H9 (cell line): Measurements from ENCODE around the gene HLA-DQA1. TPM values are rescaled to one million over a fixed set of nuclear protein-coding genes. Genes with fewer than 3 reads are reported as not detected.

Experiments
- DNase-seq: peaks from one replicate; pipeline ENCODE4 v3.0.0-alpha.2; 2017
- H2AFZ ChIP-seq: one replicate; pipeline ENCODE4 v1.6.1; 2013; ENCODE audit warnings: mild to moderate bottlenecking, low read length, control low read depth, moderate library complexity
- H2AK5ac ChIP-seq: 2 replicates; pipeline ENCODE4 v1.6.1; 2013; ENCODE audit warnings: low read length, control low read depth, mixed read lengths; ENCODE audit not compliant: insufficient read length
- H2BK120ac ChIP-seq: one replicate; pipeline ENCODE4 v1.6.1; 2013; ENCODE audit warnings: low read depth, mild to moderate bottlenecking, low read length, control low read depth, inconsistent platforms; ENCODE audit not compliant: poor library complexity, severe bottlenecking
- H2BK12ac ChIP-seq: 2 replicates; pipeline ENCODE4 v1.6.1; 2013; ENCODE audit warnings: low read length, control low read depth, mixed read lengths, low read depth; ENCODE audit not compliant: insufficient read length
- H2BK15ac ChIP-seq: 2 replicates; pipeline ENCODE4 v1.6.1; 2013; ENCODE audit warnings: low read depth, low read length, control low read depth
- H2BK20ac ChIP-seq: one replicate; pipeline ENCODE4 v1.6.1; 2013; ENCODE audit warnings: low read depth, mild to moderate bottlenecking, low read length, control low read depth, inconsistent platforms; ENCODE audit not compliant: poor library complexity, severe bottlenecking
- H2BK5ac ChIP-seq: 2 replicates; pipeline ENCODE4 v1.6.1; 2013; ENCODE audit warnings: low read length, control low read depth, mixed read lengths; ENCODE audit not compliant: insufficient read length
- H3K14ac ChIP-seq: 2 replicates; pipeline ENCODE4 v1.6.1; 2013; ENCODE audit warnings: low read length, control low read depth; ENCODE audit not compliant: insufficient read depth
- H3K18ac ChIP-seq: 2 replicates; pipeline ENCODE4 v1.6.1; 2013; ENCODE audit warnings: low read depth, mild to moderate bottlenecking, mixed read lengths, low read length, control low read depth; ENCODE audit not compliant: insufficient read length
- H3K23ac ChIP-seq: 2 replicates; pipeline ENCODE4 v1.6.1; 2013; ENCODE audit warnings: low read length, control low read depth, mixed read lengths, low read depth; ENCODE audit not compliant: insufficient read length
- H3K23me2 ChIP-seq: 2 replicates; pipeline ENCODE4 v1.6.1; 2013; ENCODE audit warnings: low read depth, mild to moderate bottlenecking, mixed read lengths, low read length, control low read depth; ENCODE audit not compliant: insufficient read length, poor library complexity, severe bottlenecking
- H3K27ac ChIP-seq: 2 replicates; pipeline ENCODE4 v1.5.1; 2013; ENCODE audit warnings: low read length, control low read depth, mixed read lengths, low read depth; ENCODE audit not compliant: insufficient read length
- H3K27me3 ChIP-seq: 2 replicates; pipeline ENCODE4 v1.6.1; 2013; ENCODE audit warnings: low read length, control low read depth, inconsistent platforms; ENCODE audit not compliant: insufficient read depth
- H3K4ac ChIP-seq: 2 replicates; pipeline ENCODE4 v1.6.1; 2013; ENCODE audit warnings: low read depth, mild to moderate bottlenecking, control low read depth, inconsistent platforms, low read length, moderate library complexity
- H3K4me1 ChIP-seq: 2 replicates; pipeline ENCODE4 v1.6.1; 2013; ENCODE audit warnings: low read length, control low read depth, inconsistent platforms; ENCODE audit not compliant: insufficient read depth
- H3K4me2 ChIP-seq: 2 replicates; pipeline ENCODE4 v1.6.1; 2013; ENCODE audit warnings: low read length, control low read depth, mixed read lengths; ENCODE audit not compliant: insufficient read length, insufficient read depth
- H3K56ac ChIP-seq: 2 replicates; pipeline ENCODE4 v1.6.1; 2013; ENCODE audit warnings: low read depth, mild to moderate bottlenecking, mixed read lengths, low read length, control low read depth; ENCODE audit not compliant: insufficient read length
- H3K79me1 ChIP-seq: 2 replicates; pipeline ENCODE4 v1.6.1; 2013; ENCODE audit warnings: low read depth, mild to moderate bottlenecking, moderate library complexity, low read length, control low read depth, inconsistent platforms; ENCODE audit not compliant: insufficient read depth, poor library complexity, severe bottlenecking
- H3K79me2 ChIP-seq: 2 replicates; pipeline ENCODE4 v1.6.1; 2013; ENCODE audit warnings: low read length, control low read depth, inconsistent platforms; ENCODE audit not compliant: insufficient read depth
- H3K9ac ChIP-seq: 2 replicates; pipeline ENCODE4 v1.6.1; 2013; ENCODE audit warnings: low read length, control low read depth, mixed read lengths; ENCODE audit not compliant: insufficient read length; ENCODE audit errors: extremely low read depth
- H3K9me3 ChIP-seq: one replicate; pipeline ENCODE4 v1.6.1; 2013; ENCODE audit warnings: low read depth, low read length, inconsistent platforms; ENCODE audit not compliant: control insufficient read depth
- H3T11ph ChIP-seq: one replicate; pipeline ENCODE4 v1.6.1; 2013; ENCODE audit warnings: mild to moderate bottlenecking, low read length, control low read depth, inconsistent platforms
- H4K20me1 ChIP-seq: one replicate; pipeline ENCODE4 v1.6.1; 2013; ENCODE audit not compliant: control insufficient read depth, insufficient read length, insufficient read depth
- H4K5ac ChIP-seq: 2 replicates; pipeline ENCODE4 v1.6.1; 2013; ENCODE audit warnings: low read depth, mild to moderate bottlenecking, mixed read lengths, low read length, control low read depth; ENCODE audit not compliant: insufficient read length
- H4K8ac ChIP-seq: replicated peaks from 2 replicates; pipeline ENCODE4 v1.6.1; 2013; ENCODE audit warnings: low read length, control low read depth, mixed read lengths, low read depth; ENCODE audit not compliant: insufficient read length
- H4K91ac ChIP-seq: 2 replicates; pipeline ENCODE4 v1.6.1; 2013; ENCODE audit warnings: low read depth, mild to moderate bottlenecking, moderate library complexity, mixed read lengths, low read length, control low read depth; ENCODE audit not compliant: insufficient read length
- H3K27ac Mint-ChIP-seq, 3 experiments: 2 replicates in 2 of 3; 3 replicates in 1 of 3; pipeline ENCODE4 v1.8.0; 2020 to 2021; ENCODE audit warnings: mixed read lengths in 3 of 3, mild to moderate bottlenecking in 1 of 3, moderate library complexity in 1 of 3
- H3K27me3 Mint-ChIP-seq: 2 replicates; pipeline ENCODE4 v1.8.0; 2021; ENCODE audit warnings: low read depth, mild to moderate bottlenecking, moderate library complexity, mixed read lengths
- H3K36me3 Mint-ChIP-seq, 3 experiments: 2 replicates in 2 of 3; 3 replicates in 1 of 3; pipeline ENCODE4 v1.8.0; 2020 to 2021; ENCODE audit warnings: low read depth in 3 of 3, mixed read lengths in 3 of 3; ENCODE audit not compliant: insufficient read depth in 1 of 3
- H3K4me1 Mint-ChIP-seq, 2 experiments: 2 replicates each; pipeline ENCODE4 v1.8.0; 2020; ENCODE audit warnings: mixed read lengths in 2 of 2
- H3K4me3 Mint-ChIP-seq, 2 experiments: 2 replicates in 1 of 2; 3 replicates in 1 of 2; pipeline ENCODE4 v1.8.0; 2020 to 2021; ENCODE audit warnings: mild to moderate bottlenecking in 2 of 2, mixed read lengths in 2 of 2, moderate library complexity in 1 of 2
- H3K9me3 Mint-ChIP-seq, 2 experiments: 2 replicates in 1 of 2; 3 replicates in 1 of 2; pipeline ENCODE4 v1.8.0; 2020; ENCODE audit warnings: mild to moderate bottlenecking in 2 of 2, mixed read lengths in 2 of 2, moderate library complexity in 1 of 2
- WGBS: extraction: QIAGEN DNeasy Blood & Tissue Kit; methylation state at CpG from one replicate; pipeline ENCODE4 v1.1.7; 2013; ENCODE audit warnings: missing lambda C conversion rate, low lambda C conversion rate, mixed read lengths; ENCODE audit not compliant: insufficient read length; ENCODE audit errors: extremely low coverage; 5-methylcytosine and 5-hydroxymethylcytosine counted together
- total RNA-seq: library from RNA; stranded (reverse); gene quantifications from 2 replicates; pipeline ENCODE4 v1.2.1, GENCODE V29; 2021
- TF ChIP-seq, protein P1 (sequence below): fragments of 200-600 bp; sonication (generic); conservative IDR thresholded peaks from 3 replicates; pipeline ENCODE4 v1.8.0; 2021; ENCODE audit warnings: antibody characterized with exemption, mild to moderate bottlenecking

The HLA-DQA1 gene
- total RNA-seq, 1 experiment from 2014 or later, result 1.7 TPM

DNA sequence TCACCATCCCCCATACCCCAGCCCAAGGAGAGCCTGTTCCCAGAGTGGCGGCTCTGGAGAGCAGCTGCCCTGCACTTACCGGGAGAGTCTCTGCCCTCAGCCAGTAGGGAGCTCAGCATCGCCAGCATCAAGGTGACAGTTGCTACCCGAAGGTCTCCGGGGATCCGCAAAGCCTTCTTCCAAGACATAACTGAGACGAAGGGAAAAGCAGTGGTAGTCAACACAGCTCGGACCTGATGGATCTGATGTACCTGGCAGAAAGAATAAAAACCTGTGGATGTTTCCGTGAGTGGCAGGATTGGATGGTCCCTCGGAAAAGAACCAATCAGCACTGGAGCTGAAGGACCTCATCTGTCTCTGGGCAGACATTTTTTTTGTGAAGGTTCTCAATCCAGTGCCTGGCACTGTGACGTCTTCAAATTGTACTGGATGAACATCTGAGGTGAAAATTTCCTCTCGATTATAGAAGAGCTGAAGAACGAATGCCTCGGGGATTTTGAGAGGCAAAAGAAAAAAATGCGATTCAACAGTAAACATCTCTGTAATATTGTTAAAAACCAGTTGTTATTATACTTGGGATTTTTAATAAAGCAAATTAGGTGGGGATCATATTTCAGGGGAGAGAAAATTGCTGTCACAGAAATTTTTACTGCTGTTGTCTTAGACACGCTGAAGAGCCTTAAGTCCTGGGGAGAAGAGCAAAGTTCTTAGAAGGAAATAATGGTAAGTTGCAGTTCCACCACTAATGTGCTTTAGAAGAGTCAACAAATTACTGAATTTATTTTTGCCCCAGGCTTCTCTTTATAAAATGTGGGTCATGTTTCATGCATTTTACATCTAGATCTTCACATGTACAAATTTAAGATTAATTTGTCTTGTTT lies 29.5 kb downstream of the HLA-DQA1 start, which contains the start of gene HLA-DQB1:
TSS of gene HLA-DQB1 (minus strand) at position 238 of the 881 bp plus-strand sequence. CDS start at position 188, 50 bp downstream.
- H3K9ac ChIP-seq, result no peak within 1 kb of the TSS
- H2BK20ac ChIP-seq, result no peak within 1 kb of the TSS
- no peaks in the 10 kb centered on the region for H3K23me2 ChIP-seq
- no peak within 1 kb of the TSS for H4K8ac ChIP-seq
- H3K18ac ChIP-seq, result no peak within 1 kb of the TSS
- no CpG with 5 or more reads among the region's 16 CpGs for WGBS
- no peak within 1 kb of the TSS for H3K27ac ChIP-seq
- H4K91ac ChIP-seq, result no peak within 1 kb of the TSS
- Mint-ChIP-seq H3K27ac (peak within 1 kb of the TSS in 1 of 3 experiments; percentile 87; a peak in 4 of 7 replicates), H3K27me3 (peaks cover 22% of the 10 kb centered on the region), H3K36me3 (peaks cover 12 to 21% (median 16%) of the 10 kb centered on the region in 3 experiments), H3K9me3 (peaks cover 4% of the 10 kb centered on the region in 2 experiments; a peak in 4 of 5 replicates), H3K4me3 (peak within 1 kb of the TSS; percentile 88 to 89), H3K4me1 (peaks cover 29 to 39% of the 10 kb centered on the region in 2 experiments)
- no peak within 1 kb of the TSS for H2BK5ac ChIP-seq
- peak within 1 kb of the TSS; percentile 90 for H2AFZ ChIP-seq
- H3T11ph ChIP-seq, result no peak within 1 kb of the TSS
- H4K5ac ChIP-seq, result no peak within 1 kb of the TSS
- no peaks in the 10 kb centered on the region for H3K79me2 ChIP-seq
- H3K56ac ChIP-seq, result no peak within 1 kb of the TSS
- no peak within 1 kb of the TSS for H3K4ac ChIP-seq
- no peak within 1 kb of the TSS for H3K14ac ChIP-seq
- no peak within 1 kb of the TSS for H2BK12ac ChIP-seq
- no peak within 1 kb of the TSS for H3K23ac ChIP-seq
- no peak within 1 kb of the TSS for H2AK5ac ChIP-seq
- peak; percentile 75 for DNase-seq
- no peak within 1 kb of the TSS for H2BK120ac ChIP-seq
- H3K9me3 ChIP-seq, result no peaks in the 10 kb centered on the region
- peaks cover 4% of the 10 kb centered on the region; the same call in 1 of the 2 replicates for H3K27me3 ChIP-seq
- peak within 1 kb of the TSS; percentile 62 for H3K4me2 ChIP-seq
- no peaks in the 10 kb centered on the region for H3K79me1 ChIP-seq
- no peaks in the 10 kb centered on the region for H4K20me1 ChIP-seq
- no peaks in the 10 kb centered on the region for H3K4me1 ChIP-seq
- no peak within 1 kb of the TSS for H2BK15ac ChIP-seq
- TF ChIP-seq, protein P1, sequence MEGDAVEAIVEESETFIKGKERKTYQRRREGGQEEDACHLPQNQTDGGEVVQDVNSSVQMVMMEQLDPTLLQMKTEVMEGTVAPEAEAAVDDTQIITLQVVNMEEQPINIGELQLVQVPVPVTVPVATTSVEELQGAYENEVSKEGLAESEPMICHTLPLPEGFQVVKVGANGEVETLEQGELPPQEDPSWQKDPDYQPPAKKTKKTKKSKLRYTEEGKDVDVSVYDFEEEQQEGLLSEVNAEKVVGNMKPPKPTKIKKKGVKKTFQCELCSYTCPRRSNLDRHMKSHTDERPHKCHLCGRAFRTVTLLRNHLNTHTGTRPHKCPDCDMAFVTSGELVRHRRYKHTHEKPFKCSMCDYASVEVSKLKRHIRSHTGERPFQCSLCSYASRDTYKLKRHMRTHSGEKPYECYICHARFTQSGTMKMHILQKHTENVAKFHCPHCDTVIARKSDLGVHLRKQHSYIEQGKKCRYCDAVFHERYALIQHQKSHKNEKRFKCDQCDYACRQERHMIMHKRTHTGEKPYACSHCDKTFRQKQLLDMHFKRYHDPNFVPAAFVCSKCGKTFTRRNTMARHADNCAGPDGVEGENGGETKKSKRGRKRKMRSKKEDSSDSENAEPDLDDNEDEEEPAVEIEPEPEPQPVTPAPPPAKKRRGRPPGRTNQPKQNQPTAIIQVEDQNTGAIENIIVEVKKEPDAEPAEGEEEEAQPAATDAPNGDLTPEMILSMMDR, result no peak
